ENCODE results near the gene AP1M1.

AP1M1 gene

GRCh38 chr19:16201011-16201391 is 3.3 kb downstream of the AP1M1 start:
- no peak for DNase-seq (ENCODE audit: low read depth)
- no peak for TF ChIP-seq CTCF (IDR thresholded peaks at IDR 0.05; ENCODE audit: insufficient read depth, low read depth, low read length, missing control alignments)

GRCh38 chr19:16202320-16203255 is 4.9 kb downstream of the AP1M1 start:
- H3K4me3 ChIP-seq (ENCODE audit: low read depth, low read length) = no peak overlapping the region
- DNase-seq (ENCODE audit: low read depth) = peak; percentile 48
- no peak for TF ChIP-seq CTCF (IDR thresholded peaks at IDR 0.05; ENCODE audit: insufficient read depth, low read depth, low read length, missing control alignments)

More at GRCh38 chr19:16201011-16201391, 3.3 kb downstream of the AP1M1 start:
- H3K4me3 ChIP-seq (ENCODE audit: low read depth, low read length) = no peak overlapping the region

- no peak for DNase-seq (ENCODE audit: low read depth)
- H3K4me3 ChIP-seq (ENCODE audit: low read depth, low read length) = no peak overlapping the region
- no peak for TF ChIP-seq CTCF (IDR thresholded peaks at IDR 0.05; ENCODE audit: insufficient read depth, low read depth, low read length, missing control alignments)
These were observed 5.7 kb downstream of the AP1M1 start for GRCh38 chr19:16203256-16204004.

- H3K4me3 ChIP-seq (ENCODE audit: low read depth, low read length) = no peak overlapping the region
- DNase-seq (ENCODE audit: low read depth) = no peak
- TF ChIP-seq CTCF (IDR thresholded peaks at IDR 0.05; ENCODE audit: insufficient read depth, low read depth, low read length, missing control alignments) = no peak
These were observed 6.2 kb downstream of the AP1M1 start for GRCh38 chr19:16204005-16204294.

- H3K4me3 ChIP-seq (ENCODE audit: low read depth, low read length) = no peak overlapping the region
- no peak for DNase-seq (ENCODE audit: low read depth)
- no peak for TF ChIP-seq CTCF (IDR thresholded peaks at IDR 0.05; ENCODE audit: insufficient read depth, low read depth, low read length, missing control alignments)
These were observed 7.7 kb downstream of the AP1M1 start for GRCh38 chr19:16205205-16206045.

GRCh38 chr19:16206046-16206605 is 8.4 kb downstream of the AP1M1 start:
- no peak for DNase-seq (ENCODE audit: low read depth)
- H3K4me3 ChIP-seq (ENCODE audit: low read depth, low read length) = no peak overlapping the region
- TF ChIP-seq CTCF (IDR thresholded peaks at IDR 0.05; ENCODE audit: insufficient read depth, low read depth, low read length, missing control alignments) = no peak

Measured in GM12865 (cell line).